A172 (cell line): Measurements from ENCODE around the gene ZNF524. TPM values are rescaled to one million over a fixed set of nuclear protein-coding genes. Genes with fewer than 3 reads are reported as not detected.
"Not testable (repeated sequence)": the region's sequence is repeated elsewhere in the genome, so short reads cannot be mapped to it uniquely, and the experiment has no call there.

Experiments
- DNase-seq: peaks from one replicate; pipeline ENCODE4 v3.0.0-alpha.2; 2015; ENCODE audit warnings: low spot score
- total RNA-seq: library from RNA; depleted of rRNA; stranded (reverse); fragments of >200 nt; shearing (Covaris generic); gene quantifications from 2 replicates; pipeline ENCODE4 v1.2.3, GENCODE V29; 2014; rRNA removed

The ZNF524 gene
- 20.0 and 23.7 TPM in 2 replicates for total RNA-seq

- no peak for DNase-seq
These were observed at the start of gene ZNF524 for GRCh38 chr19:55599842-55600661. Gene ZNF524 (plus strand): TSS chr19:55600288. CDS start chr19:55602113, 1,825 bp downstream.

- no peak for DNase-seq
These were observed 49.8 kb upstream of the ZNF524 start for GRCh38 chr19:55550321-55550650.

- DNase-seq = no peak
These were observed 47.9 kb upstream of the ZNF524 start for GRCh38 chr19:55552206-55552605.

- DNase-seq = peak; percentile 65
These were observed 47.5 kb upstream of the ZNF524 start for GRCh38 chr19:55552620-55553019.

GRCh38 chr19:55553217-55554182 lies 46.6 kb upstream of the ZNF524 start:
- DNase-seq = no peak

GRCh38 chr19:55554302-55554701 lies 45.8 kb upstream of the ZNF524 start:
- DNase-seq = no peak

GRCh38 chr19:55554741-55555152 lies 45.3 kb upstream of the ZNF524 start:
- no peak for DNase-seq

- no peak for DNase-seq
These were observed 40.4 kb upstream of the ZNF524 start for GRCh38 chr19:55559684-55560083.

GRCh38 chr19:55563261-55563690 lies 36.8 kb upstream of the ZNF524 start:
- DNase-seq = peak; percentile 56

GRCh38 chr19:55566823-55567222 lies 33.3 kb upstream of the ZNF524 start:
- DNase-seq = no peak

GRCh38 chr19:55567708-55568328 lies 32.3 kb upstream of the ZNF524 start:
- no peak for DNase-seq

- DNase-seq = not testable (repeated sequence)
These were observed 30.6 kb upstream of the ZNF524 start for GRCh38 chr19:55569477-55569876.

GRCh38 chr19:55573929-55574328 lies 26.2 kb upstream of the ZNF524 start:
- DNase-seq = not testable (repeated sequence)

GRCh38 chr19:55576746-55577145 lies 23.3 kb upstream of the ZNF524 start:
- DNase-seq = no peak

- no peak for DNase-seq
These were observed 21.9 kb upstream of the ZNF524 start for GRCh38 chr19:55578031-55578760.

- DNase-seq = no peak
These were observed 21.0 kb upstream of the ZNF524 start for GRCh38 chr19:55578761-55579747.

GRCh38 chr19:55579766-55580621 lies 20.1 kb upstream of the ZNF524 start:
- no peak for DNase-seq

GRCh38 chr19:55580628-55581144 lies 19.4 kb upstream of the ZNF524 start, which contains the start of gene ZNF579:
Gene ZNF579 (minus strand): TSS chr19:55580848. CDS start chr19:55579639, 1,209 bp downstream.
- peak; percentile 88 for DNase-seq
